Epithelial cell of prostate (primary cell): ENCODE results near the gene PROB1.
"Not testable (repeated sequence)": the region's sequence is repeated elsewhere in the genome, so short reads cannot be mapped to it uniquely, and the experiment has no call there.

Experiments used
- DNase-seq: peaks from one replicate; pipeline ENCODE4 v3.0.0-alpha.2; 2011; ENCODE audit warnings: low read depth, low spot score
- H3K27ac ChIP-seq: fragments of 450-650 bp; 2 replicates; pipeline ENCODE4 v1.5.1; 2017; ENCODE audit warnings: mild to moderate bottlenecking

PROB1 gene

GRCh38 chr5:139382807-139383206 lies 12.1 kb downstream of the PROB1 start:
- no peak overlapping the region for H3K27ac ChIP-seq
- no peak for DNase-seq

- no peak overlapping the region for H3K27ac ChIP-seq
- no peak for DNase-seq
Measured at GRCh38 chr5:139381837-139382761, 12.8 kb downstream of the PROB1 start.

GRCh38 chr5:139379626-139380449 lies 15.1 kb downstream of the PROB1 start:
- no peak for DNase-seq
- no peak overlapping the region for H3K27ac ChIP-seq

- no peak for DNase-seq
Measured at GRCh38 chr5:139378941-139379361, 16.0 kb downstream of the PROB1 start.

GRCh38 chr5:139378101-139378825 lies 16.6 kb downstream of the PROB1 start:
- no peak overlapping the region for H3K27ac ChIP-seq
- no peak for DNase-seq

More at GRCh38 chr5:139378941-139379361, 16.0 kb downstream of the PROB1 start:
- no peak overlapping the region for H3K27ac ChIP-seq

GRCh38 chr5:139377226-139377625 lies 17.7 kb downstream of the PROB1 start:
- no peak for DNase-seq

GRCh38 chr5:139376364-139376763 lies 18.5 kb downstream of the PROB1 start:
- DNase-seq: no peak
- H3K27ac ChIP-seq: no peak overlapping the region

More at GRCh38 chr5:139377226-139377625, 17.7 kb downstream of the PROB1 start:
- H3K27ac ChIP-seq: no peak overlapping the region

GRCh38 chr5:139374909-139375308 lies 20.0 kb downstream of the PROB1 start:
- DNase-seq: no peak
- no peak overlapping the region for H3K27ac ChIP-seq

GRCh38 chr5:139371482-139372435 lies 23.1 kb downstream of the PROB1 start:
- no peak for DNase-seq
- H3K27ac ChIP-seq: no peak overlapping the region

- no peak overlapping the region for H3K27ac ChIP-seq
- no peak for DNase-seq
Measured at GRCh38 chr5:139369181-139369580, 25.7 kb downstream of the PROB1 start.

- H3K27ac ChIP-seq: no peak overlapping the region
- no peak for DNase-seq
Measured at GRCh38 chr5:139368613-139369012, 26.3 kb downstream of the PROB1 start.

- no peak for DNase-seq
- no peak overlapping the region for H3K27ac ChIP-seq
Measured at GRCh38 chr5:139364466-139364865, 30.4 kb downstream of the PROB1 start.

GRCh38 chr5:139363937-139364336 lies 31.0 kb downstream of the PROB1 start:
- no peak overlapping the region for H3K27ac ChIP-seq
- DNase-seq: no peak

- no peak for DNase-seq
- no peak overlapping the region for H3K27ac ChIP-seq
Measured at GRCh38 chr5:139361835-139362429, 33.0 kb downstream of the PROB1 start.

GRCh38 chr5:139360384-139360783 lies 34.5 kb downstream of the PROB1 start:
- DNase-seq: no peak
- no peak overlapping the region for H3K27ac ChIP-seq

GRCh38 chr5:139358064-139358463 lies 36.8 kb downstream of the PROB1 start:
- no peak for DNase-seq
- no peak overlapping the region for H3K27ac ChIP-seq

GRCh38 chr5:139355900-139356299 lies 39.0 kb downstream of the PROB1 start:
- DNase-seq, H3K27ac ChIP-seq: not testable (repeated sequence)

- no peak for DNase-seq
- H3K27ac ChIP-seq: no peak overlapping the region
Measured at GRCh38 chr5:139354186-139354585, 40.7 kb downstream of the PROB1 start.

- H3K27ac ChIP-seq, DNase-seq: not testable (repeated sequence)
Measured at GRCh38 chr5:139347863-139348262, 47.0 kb downstream of the PROB1 start.
